HepG2 (cell line): ENCODE data around the gene CBX2. TPM values are rescaled to one million over a fixed set of nuclear protein-coding genes. Genes with fewer than 3 reads are reported as not detected.

Source experiments
- ADNP ChIP-seq: sonication (generic); formaldehyde crosslinking; IDR thresholded peaks from 2 replicates; pipeline ENCODE4 v1.4.0; 2020; ENCODE audit warnings: missing genetic modification reagents
- CBFB ChIP-seq: sonication (generic); formaldehyde crosslinking; IDR thresholded peaks from 2 replicates; pipeline ENCODE4 v1.4.0; 2020; ENCODE audit warnings: missing genetic modification reagents
- DR1 ChIP-seq: sonication (generic); formaldehyde crosslinking; IDR thresholded peaks from 2 replicates; pipeline ENCODE4 v1.8.0; 2021; ENCODE audit warnings: mild to moderate bottlenecking, missing genetic modification reagents, inconsistent platforms
- EEA1 ChIP-seq: sonication (generic); formaldehyde crosslinking; IDR thresholded peaks from 2 replicates; pipeline ENCODE4 v1.5.1; 2020; ENCODE audit warnings: mild to moderate bottlenecking, missing genetic modification reagents, borderline replicate concordance
- EZH2 ChIP-seq: conservative IDR thresholded peaks from 2 replicates; pipeline ENCODE4 v1.6.1; 2012; ENCODE audit warnings: mild to moderate bottlenecking, low read depth, low read length, moderate library complexity
- FOXA3 ChIP-seq: IDR thresholded peaks from 2 replicates; pipeline ENCODE4 v1.6.1; 2016; ENCODE audit warnings: missing genetic modification reagents, missing compliant biosample characterization
- GLI4 ChIP-seq: sonication (generic); formaldehyde crosslinking; IDR thresholded peaks from 2 replicates; pipeline ENCODE4 v1.5.1; 2020; ENCODE audit warnings: missing genetic modification reagents, mild to moderate bottlenecking, moderate library complexity, borderline replicate concordance
- GZF1 ChIP-seq: sonication (generic); formaldehyde crosslinking; IDR thresholded peaks from 2 replicates; pipeline ENCODE4 v1.5.1; 2020; ENCODE audit warnings: mild to moderate bottlenecking, missing genetic modification reagents
- HOXA7 ChIP-seq: sonication (generic); formaldehyde crosslinking; IDR thresholded peaks from 2 replicates; pipeline ENCODE4 v1.8.1; 2022; ENCODE audit warnings: mild to moderate bottlenecking, missing genetic modification reagents, moderate library complexity
- RFXANK ChIP-seq: IDR thresholded peaks from 2 replicates; pipeline ENCODE4 v1.6.1; 2016
- ZNF251 ChIP-seq: sonication (generic); formaldehyde crosslinking; IDR thresholded peaks from 2 replicates; pipeline ENCODE4 v1.9.0; 2021; ENCODE audit warnings: mild to moderate bottlenecking, missing genetic modification reagents
- ZNF383 ChIP-seq: sonication (generic); formaldehyde crosslinking; IDR thresholded peaks from 2 replicates; pipeline ENCODE4 v1.4.0; 2020; ENCODE audit warnings: missing genetic modification reagents, mild to moderate bottlenecking, borderline replicate concordance
- ZNF720 ChIP-seq: sonication (generic); formaldehyde crosslinking; IDR thresholded peaks from 2 replicates; pipeline ENCODE4 v1.4.0; 2020; ENCODE audit warnings: missing genetic modification reagents
- ZNF792 ChIP-seq: IDR thresholded peaks from 2 replicates; pipeline ENCODE4 v1.6.1; 2016
- polyA plus RNA-seq, 8 experiments: library from polyadenylated mRNA; depleted of rRNA in 3 of 8; stranded (reverse) in 7 of 8; unstranded in 1 of 8; fragments of >200 nt; fragmentation: Illumina TruSeq in 4 of 8; extraction: Trizol in 4 of 8; gene quantifications; 2 replicates each; pipeline versions ENCODE4 v1.2.1 to v1.2.3, GENCODE V29; 2011 to 2016; ENCODE audit warnings: low read depth in 4 of 8, missing spikeins in 1 of 8, mixed read lengths in 1 of 8; ENCODE audit not compliant: insufficient read depth in 1 of 8
- total RNA-seq, 5 experiments: library from RNA; depleted of rRNA; stranded (reverse); fragments of >200 nt; fragmentation: Illumina TruSeq; extraction: Trizol; gene quantifications; 2 replicates each; pipeline ENCODE4 v1.2.3, GENCODE V29; 2016; ENCODE audit warnings: low read depth in 1 of 5
- TF ChIP-seq, protein P1 (sequence below): sonication (generic); formaldehyde crosslinking; IDR thresholded peaks from 2 replicates; pipeline ENCODE4 v1.4.0; 2020; ENCODE audit warnings: mild to moderate bottlenecking, missing genetic modification reagents
- TF ChIP-seq, protein P2 (sequence below): sonication (generic); formaldehyde crosslinking; IDR thresholded peaks from 2 replicates; pipeline ENCODE4 v1.5.0; 2020; ENCODE audit warnings: mild to moderate bottlenecking, missing genetic modification reagents, borderline replicate concordance
- TF ChIP-seq, protein P3 (sequence below): sonication (generic); formaldehyde crosslinking; IDR thresholded peaks from 2 replicates; pipeline ENCODE4 v1.8.1; 2023; ENCODE audit warnings: mild to moderate bottlenecking, missing genetic modification reagents, borderline replicate concordance
- TF ChIP-seq, protein P4 (sequence below): sonication (generic); formaldehyde crosslinking; IDR thresholded peaks from 2 replicates; pipeline ENCODE4 v1.5.0; 2020; ENCODE audit warnings: missing genetic modification reagents, mild to moderate bottlenecking, borderline replicate concordance
- TF ChIP-seq, protein P5 (sequence below): sonication (generic); formaldehyde crosslinking; IDR thresholded peaks from 2 replicates; pipeline ENCODE4 v1.4.0; 2020; ENCODE audit warnings: missing genetic modification reagents

Gene CBX2
- total and polyA plus RNA-seq, 2 of the 13 experiments (the other 11 are each of a cell fraction or from before 2014, with no cell fraction given), result 14.5 to 31.1 TPM

DNA sequence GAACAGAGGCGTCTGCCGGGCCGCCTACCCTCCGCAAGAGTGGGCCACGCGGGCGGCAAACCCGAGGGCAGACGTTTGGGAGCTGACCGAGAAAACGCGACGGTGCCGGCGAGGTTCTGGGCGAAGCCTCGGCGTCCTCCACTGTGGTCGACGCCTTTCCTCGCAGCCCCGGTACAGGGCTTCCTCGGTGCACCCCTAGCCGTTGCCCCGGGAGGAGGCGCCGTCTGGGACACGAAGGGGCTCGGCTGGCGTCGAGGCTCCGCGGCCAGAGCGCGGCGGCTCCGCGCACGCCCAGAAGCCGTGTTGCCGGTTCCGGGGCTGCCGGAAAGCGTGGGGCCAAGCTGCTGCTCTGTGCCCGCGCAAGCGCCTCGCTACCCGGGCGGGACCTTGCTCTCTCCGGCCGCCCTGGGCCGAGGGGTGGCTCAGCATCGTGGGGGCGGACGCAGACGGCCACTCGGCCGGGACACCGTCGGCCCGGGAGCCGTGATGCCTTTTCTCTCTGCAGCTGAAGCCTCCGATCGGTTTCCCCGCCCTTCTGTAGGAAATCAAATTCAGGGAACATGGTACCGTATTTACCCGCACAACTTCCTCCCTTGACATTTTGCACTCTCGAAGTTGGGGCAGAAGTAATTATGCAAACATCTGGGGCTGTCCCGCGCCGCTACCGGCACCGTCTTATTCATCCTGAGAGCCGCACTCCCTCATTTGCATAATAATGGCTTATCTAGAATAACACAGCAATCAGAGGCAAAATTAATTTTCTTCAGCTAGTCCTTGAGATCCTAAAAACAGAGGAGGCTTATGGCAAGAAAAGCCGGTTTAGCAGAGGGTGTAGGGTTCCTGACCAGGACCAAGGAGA is 26.3 kb downstream of the CBX2 start (continued):
- TF ChIP-seq, protein P1, sequence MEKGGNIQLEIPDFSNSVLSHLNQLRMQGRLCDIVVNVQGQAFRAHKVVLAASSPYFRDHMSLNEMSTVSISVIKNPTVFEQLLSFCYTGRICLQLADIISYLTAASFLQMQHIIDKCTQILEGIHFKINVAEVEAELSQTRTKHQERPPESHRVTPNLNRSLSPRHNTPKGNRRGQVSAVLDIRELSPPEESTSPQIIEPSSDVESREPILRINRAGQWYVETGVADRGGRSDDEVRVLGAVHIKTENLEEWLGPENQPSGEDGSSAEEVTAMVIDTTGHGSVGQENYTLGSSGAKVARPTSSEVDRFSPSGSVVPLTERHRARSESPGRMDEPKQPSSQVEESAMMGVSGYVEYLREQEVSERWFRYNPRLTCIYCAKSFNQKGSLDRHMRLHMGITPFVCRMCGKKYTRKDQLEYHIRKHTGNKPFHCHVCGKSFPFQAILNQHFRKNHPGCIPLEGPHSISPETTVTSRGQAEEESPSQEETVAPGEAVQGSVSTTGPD (CRISPR knock-in tag), result no peak
- peak; percentile 59 for TF ChIP-seq DR1 (CRISPR knock-in tag)
- peak; percentile 80; the same call in 1 of the 2 replicates for TF ChIP-seq EEA1 (CRISPR knock-in tag)
- TF ChIP-seq EZH2, result peak; percentile 98; the same call in 1 of the 2 replicates
- TF ChIP-seq, protein P2, sequence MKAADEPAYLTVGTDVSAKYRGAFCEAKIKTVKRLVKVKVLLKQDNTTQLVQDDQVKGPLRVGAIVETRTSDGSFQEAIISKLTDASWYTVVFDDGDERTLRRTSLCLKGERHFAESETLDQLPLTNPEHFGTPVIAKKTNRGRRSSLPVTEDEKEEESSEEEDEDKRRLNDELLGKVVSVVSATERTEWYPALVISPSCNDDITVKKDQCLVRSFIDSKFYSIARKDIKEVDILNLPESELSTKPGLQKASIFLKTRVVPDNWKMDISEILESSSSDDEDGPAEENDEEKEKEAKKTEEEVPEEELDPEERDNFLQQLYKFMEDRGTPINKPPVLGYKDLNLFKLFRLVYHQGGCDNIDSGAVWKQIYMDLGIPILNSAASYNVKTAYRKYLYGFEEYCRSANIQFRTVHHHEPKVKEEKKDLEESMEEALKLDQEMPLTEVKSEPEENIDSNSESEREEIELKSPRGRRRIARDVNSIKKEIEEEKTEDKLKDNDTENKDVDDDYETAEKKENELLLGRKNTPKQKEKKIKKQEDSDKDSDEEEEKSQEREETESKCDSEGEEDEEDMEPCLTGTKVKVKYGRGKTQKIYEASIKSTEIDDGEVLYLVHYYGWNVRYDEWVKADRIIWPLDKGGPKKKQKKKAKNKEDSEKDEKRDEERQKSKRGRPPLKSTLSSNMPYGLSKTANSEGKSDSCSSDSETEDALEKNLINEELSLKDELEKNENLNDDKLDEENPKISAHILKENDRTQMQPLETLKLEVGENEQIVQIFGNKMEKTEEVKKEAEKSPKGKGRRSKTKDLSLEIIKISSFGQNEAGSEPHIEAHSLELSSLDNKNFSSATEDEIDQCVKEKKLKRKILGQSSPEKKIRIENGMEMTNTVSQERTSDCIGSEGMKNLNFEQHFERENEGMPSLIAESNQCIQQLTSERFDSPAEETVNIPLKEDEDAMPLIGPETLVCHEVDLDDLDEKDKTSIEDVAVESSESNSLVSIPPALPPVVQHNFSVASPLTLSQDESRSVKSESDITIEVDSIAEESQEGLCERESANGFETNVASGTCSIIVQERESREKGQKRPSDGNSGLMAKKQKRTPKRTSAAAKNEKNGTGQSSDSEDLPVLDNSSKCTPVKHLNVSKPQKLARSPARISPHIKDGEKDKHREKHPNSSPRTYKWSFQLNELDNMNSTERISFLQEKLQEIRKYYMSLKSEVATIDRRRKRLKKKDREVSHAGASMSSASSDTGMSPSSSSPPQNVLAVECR, result peak; percentile 76; the same call in 1 of the 2 replicates
- peak; percentile 69; the same call in 1 of the 2 replicates for TF ChIP-seq CBFB (CRISPR knock-in tag)
- no peak for TF ChIP-seq RFXANK (CRISPR knock-in tag)
- no peak for TF ChIP-seq HOXA7 (CRISPR knock-in tag)
- TF ChIP-seq, protein P3, sequence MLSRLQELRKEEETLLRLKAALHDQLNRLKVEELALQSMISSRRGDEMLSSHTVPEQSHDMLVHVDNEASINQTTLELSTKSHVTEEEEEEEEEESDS (CRISPR knock-in tag), result no peak
- TF ChIP-seq ZNF251 (CRISPR knock-in tag), result no peak
- peak; percentile 46 for TF ChIP-seq FOXA3 (CRISPR knock-in tag)
- TF ChIP-seq ZNF792 (CRISPR knock-in tag), result peak; percentile 73; the same call in 1 of the 2 replicates
- TF ChIP-seq ADNP (CRISPR knock-in tag), result no peak
- TF ChIP-seq GLI4, result peak; percentile 85
- TF ChIP-seq ZNF383 (CRISPR knock-in tag), result no peak
- peak; percentile 100 for TF ChIP-seq GZF1 (CRISPR knock-in tag)
- TF ChIP-seq, protein P4, sequence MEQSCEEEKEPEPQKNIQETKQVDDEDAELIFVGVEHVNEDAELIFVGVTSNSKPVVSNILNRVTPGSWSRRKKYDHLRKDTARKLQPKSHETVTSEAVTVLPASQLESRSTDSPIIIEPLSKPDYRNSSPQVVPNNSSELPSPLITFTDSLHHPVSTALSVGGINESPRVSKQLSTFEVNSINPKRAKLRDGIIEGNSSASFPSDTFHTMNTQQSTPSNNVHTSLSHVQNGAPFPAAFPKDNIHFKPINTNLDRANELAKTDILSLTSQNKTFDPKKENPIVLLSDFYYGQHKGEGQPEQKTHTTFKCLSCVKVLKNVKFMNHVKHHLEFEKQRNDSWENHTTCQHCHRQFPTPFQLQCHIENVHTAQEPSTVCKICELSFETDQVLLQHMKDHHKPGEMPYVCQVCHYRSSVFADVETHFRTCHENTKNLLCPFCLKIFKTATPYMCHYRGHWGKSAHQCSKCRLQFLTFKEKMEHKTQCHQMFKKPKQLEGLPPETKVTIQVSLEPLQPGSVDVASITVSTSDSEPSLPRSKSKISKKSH (CRISPR knock-in tag), result peak; percentile 93; the same call in 1 of the 2 replicates
- TF ChIP-seq, protein P5, sequence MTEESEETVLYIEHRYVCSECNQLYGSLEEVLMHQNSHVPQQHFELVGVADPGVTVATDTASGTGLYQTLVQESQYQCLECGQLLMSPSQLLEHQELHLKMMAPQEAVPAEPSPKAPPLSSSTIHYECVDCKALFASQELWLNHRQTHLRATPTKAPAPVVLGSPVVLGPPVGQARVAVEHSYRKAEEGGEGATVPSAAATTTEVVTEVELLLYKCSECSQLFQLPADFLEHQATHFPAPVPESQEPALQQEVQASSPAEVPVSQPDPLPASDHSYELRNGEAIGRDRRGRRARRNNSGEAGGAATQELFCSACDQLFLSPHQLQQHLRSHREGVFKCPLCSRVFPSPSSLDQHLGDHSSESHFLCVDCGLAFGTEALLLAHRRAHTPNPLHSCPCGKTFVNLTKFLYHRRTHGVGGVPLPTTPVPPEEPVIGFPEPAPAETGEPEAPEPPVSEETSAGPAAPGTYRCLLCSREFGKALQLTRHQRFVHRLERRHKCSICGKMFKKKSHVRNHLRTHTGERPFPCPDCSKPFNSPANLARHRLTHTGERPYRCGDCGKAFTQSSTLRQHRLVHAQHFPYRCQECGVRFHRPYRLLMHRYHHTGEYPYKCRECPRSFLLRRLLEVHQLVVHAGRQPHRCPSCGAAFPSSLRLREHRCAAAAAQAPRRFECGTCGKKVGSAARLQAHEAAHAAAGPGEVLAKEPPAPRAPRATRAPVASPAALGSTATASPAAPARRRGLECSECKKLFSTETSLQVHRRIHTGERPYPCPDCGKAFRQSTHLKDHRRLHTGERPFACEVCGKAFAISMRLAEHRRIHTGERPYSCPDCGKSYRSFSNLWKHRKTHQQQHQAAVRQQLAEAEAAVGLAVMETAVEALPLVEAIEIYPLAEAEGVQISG (CRISPR knock-in tag), result peak; percentile 72
- no peak for TF ChIP-seq ZNF720 (CRISPR knock-in tag)
